HG03135 (cell line): ENCODE data around the gene MALRD1.

Source experiments
- ATAC-seq: cut with Tn5 transposase; IDR thresholded peaks from one replicate; pipeline ENCODE4 v1.9.1; 2021; ENCODE audit warnings: mild to moderate bottlenecking, moderate library complexity; ENCODE audit not compliant: unreplicated experiment

MALRD1 gene

DNA sequence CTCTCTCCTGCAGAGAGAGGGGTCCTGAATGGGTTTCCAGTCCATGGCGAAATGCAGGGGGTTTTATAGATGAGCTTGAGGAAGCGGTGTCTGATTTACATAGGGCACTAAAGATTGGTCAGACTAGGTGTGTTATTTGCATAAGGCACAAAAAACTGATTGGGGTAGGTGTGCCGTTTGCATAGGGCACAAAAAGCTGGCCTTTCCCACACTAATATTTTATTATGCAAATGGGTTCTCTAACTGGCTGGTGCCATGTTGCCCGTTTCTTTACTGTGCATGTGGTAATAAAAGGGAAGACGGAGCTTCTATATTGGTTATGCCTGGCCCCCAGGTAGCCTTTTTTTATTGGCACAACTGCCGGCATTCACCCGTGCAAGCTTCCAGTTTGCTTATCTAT, 50.2 kb downstream of the MALRD1 start:
- ATAC-seq, result no peak

DNA sequence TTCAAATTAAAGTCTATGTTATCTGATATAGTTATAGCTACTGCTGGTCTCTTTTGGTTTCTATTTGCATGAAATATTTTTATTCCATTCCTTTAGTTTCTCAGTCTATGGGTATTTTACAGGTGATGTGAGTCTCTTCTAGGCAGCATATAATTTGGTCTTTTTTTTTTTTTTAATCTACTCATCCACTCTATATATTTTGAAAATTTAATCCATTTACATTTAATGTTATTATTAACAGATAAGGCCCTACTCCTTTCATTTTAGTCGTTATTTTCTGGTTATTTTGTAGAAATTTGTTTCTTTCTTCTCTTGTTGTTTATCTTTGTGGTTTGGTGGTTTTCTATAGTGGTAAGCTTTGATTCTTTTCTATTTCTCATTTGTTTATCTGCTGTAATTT, 58.8 kb downstream of the MALRD1 start:
- ATAC-seq, result no peak

DNA sequence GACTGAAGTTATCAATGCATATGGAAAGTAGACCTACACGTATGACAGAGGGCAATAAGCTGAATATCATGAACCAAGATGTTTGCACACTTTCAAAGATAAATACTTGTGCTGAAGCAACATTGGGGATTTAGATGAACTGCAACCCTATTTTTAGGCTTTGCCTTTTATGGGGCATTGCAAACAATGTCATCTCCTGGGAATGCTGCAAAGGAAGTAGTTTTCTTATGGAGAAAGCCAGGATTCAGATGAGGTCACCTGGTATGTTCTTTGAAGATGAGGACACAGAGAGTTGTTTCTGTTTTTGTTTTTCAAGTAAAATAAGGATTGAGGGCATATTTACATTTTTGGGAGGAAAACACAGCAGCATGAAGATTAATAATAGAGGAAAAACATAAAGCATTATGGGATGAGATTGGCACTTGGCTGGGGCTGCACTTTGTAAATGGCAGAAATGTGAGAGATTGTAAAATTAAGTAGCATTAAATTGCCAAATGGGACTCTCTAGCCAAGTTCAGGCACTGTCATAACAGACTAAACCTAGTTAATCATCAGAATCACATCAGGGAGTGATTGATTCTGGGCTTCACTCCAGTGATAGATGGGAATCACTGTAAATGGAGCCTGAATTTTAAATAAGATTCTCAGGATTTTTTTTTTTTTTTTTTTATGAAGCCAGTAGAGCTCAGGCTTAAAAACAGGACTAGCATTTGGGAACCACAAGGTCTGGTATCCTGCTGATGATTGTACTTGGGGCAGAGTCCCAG, 63.1 kb downstream of the MALRD1 start:
- no peak for ATAC-seq

DNA sequence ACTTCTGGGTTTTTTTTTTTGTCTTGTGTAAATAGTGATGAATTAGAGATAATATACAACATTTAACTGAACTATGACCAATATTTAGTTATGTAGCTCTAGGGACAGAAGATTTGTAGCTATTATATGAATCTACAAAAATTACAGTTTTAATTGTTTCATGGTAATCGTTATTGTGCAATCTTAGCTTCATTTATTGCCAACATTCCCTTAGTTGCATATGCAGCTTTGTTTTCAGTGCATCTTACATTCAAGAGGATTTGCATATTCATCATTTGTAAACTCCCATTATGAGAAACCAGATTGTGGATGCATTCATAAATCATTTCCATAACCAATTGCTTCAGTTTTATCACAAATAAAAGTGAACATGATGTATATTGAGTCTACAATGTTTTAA, 68.8 kb downstream of the MALRD1 start:
- ATAC-seq, result no peak

DNA sequence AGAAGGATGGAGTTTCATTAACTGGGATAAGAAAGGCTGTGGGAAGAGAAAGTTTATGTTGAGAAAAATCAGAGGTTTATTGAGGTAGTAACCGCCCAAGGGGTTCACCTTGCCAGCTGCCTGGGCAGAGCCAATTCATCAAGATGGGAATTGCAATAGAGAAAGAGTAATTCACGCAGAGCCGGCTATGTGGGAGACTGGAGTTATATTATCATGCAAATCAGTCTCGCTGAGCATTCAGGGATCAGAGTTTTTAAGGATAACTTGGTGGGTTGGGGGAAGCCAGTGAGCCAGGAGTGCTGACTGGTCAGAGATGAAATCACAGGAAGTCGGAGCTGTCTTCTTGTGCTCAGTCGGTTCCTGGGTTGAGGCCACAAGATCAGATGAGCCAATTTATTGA, 70.6 kb downstream of the MALRD1 start:
- no peak for ATAC-seq

DNA sequence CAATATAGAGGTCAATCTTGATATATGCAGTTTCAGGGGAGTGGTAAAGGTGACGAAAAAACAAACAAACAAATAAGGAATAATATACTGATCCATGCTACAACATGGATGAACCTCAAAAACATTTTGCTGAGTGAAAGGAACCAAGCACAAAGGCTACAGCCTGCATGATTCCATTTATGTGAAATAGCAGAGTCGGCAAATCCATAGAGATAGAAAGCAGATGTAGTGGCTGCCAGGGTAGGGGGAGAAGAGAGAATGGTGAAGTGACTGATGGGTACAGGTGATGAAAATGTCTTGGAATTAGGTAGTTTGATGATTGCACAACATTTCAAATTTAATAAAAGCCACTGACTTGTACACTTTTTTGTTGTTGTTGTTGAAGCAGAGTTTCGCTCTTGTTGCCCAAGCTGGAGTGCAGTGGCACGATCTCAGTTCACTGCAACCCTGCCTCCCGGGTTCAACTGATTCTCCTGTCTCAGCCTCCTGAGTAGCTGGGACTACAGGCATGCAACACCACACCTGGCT, 71.8 kb downstream of the MALRD1 start:
- ATAC-seq, result no peak

DNA sequence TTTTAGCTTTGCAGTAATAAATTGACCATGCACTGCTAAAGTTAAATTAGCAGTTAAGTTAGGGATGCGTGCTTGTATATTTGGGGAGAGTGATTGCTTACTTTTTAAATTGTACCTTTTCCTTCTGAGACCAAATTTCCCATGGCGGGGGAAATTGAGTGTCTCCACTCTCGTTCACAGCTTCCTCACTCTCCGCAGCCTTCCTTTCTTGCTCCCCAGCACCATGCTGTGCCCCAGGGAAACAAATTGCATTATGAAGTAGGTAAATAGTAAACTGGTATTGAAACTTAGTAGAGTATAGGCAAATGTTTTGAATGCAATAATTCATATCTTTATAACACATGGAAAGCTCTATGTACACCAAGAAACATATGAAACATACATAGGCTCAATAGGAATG, 85.4 kb downstream of the MALRD1 start:
- no peak for ATAC-seq

DNA sequence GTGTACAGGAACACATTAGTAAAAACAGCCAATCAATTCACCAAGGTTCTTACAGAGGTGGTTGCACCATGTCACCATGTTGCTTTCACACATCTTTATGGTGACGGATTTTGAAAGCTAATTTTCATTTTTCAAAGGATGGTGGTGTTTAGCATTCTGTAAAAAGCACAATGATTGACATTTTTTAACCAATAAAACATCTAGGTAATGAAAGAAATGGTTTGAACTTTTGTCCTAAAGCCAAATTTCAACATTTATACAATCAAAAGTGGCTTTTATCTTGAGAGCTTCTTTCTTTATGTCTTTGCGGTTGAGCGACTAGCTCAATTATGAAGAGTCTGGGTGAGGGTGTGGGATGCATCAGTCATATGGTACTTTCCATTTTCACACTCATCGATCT, 94.4 kb downstream of the MALRD1 start:
- ATAC-seq, result no peak

DNA sequence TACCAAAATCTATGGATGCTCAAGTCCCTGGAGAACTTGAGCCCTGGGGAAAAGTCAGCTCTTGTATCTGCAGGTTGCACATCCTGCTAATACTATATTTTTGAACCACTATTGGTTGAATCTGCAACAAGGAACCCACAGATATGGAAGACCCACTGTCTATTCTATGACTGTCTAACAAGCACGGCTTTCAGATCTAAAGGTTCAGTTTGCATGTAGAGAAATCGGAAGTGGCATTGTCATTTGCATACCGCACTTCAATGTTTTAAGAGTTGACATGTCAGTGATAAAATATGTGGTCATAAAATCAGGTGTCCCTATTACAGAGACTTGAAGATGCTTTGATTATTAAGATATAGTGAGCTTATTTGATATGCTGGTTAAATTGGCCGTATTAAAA, 95.6 kb downstream of the MALRD1 start:
- ATAC-seq, result no peak

DNA sequence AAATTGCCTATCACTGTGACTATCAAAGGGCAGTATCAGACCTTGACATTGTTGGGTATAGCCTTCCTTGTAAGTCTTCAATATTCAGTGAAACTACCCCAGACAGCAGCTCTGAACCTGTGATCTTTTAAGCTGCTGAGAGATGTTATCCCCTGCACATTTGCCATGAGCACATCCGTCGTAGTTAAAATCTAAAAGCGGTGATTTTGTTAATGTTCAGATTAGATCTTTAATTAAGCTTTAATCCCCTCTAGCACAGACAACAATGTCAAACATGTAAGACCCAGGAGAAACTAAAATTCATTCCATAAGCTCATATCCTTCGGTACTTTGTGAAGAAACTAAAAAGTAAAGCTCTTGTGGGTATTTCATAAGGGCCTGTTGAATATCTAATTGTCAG, 105.8 kb downstream of the MALRD1 start:
- ATAC-seq, result no peak

DNA sequence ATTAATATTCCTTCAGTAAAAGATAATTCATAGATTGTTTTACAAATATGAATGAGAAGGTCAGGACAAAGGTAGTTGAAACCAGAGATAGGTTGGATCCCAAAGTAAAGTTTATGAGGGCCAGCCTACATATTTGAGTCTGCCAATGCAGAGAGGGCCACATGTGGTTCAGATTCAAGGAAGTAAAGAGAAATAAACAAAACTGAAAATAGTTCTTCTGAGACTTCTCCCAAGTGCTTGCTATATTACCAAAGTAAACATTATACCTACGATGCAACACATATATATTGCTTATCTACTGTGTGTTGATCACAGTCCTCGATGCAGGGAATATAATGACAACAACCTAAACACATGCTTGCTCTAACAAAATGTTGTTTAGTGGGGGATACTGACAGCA, 109.8 kb downstream of the MALRD1 start:
- ATAC-seq, result no peak

DNA sequence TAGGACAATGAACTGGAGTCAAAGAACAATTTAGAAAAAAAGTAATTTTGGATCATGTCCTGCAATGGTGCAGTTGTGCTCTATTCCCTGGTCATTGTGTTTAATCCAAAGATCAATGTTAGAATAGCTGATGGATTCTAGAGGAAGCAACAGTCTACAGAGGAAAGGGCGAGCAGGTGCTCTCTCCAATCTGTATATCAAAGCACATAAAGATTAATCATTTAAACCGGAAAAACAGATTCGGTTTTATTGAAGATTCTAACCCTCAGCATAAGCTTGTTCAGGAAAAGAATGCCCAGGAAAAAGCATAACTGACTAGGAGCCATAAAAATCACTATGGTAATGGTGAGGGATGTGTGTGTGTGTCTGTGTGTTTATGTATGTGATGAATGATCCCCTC, 110.3 kb downstream of the MALRD1 start:
- no peak for ATAC-seq

DNA sequence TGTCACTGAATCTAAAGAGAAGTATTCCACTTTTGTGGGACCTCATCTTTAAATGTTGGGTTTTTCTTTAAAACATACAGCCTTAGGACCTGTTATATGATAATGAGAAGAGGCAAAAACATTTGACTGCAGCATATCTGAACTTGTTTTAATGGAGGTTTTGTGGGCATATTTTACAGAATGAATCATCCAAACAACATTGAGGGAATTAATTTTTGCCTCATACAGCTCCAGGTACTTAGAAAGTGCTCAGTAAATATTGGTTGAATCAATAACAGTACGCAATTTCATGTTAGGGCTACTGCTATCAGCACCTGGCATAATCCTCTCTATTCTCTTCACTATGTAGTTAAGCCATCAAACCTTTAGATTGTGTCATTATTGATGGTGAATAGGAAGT, 115.9 kb downstream of the MALRD1 start:
- ATAC-seq, result no peak

DNA sequence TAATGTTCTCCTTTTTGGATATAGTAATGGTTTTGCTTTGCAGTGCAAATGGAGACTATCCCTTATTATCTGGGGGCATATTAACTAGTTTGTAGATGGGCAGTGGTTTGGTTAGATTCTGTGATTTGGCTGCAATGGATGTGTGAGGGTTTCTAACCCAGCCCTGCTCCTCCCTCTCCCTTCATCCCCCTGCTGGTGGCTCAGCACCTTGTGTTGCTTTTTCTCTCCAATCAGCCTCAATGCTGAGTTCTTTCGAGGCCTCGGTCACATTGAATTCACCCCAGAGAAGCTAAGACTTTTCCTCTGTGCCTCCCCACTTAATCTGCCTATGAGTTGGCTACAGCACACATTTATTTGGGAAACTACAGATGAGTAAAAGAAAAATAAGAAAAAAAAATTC, 120.0 kb downstream of the MALRD1 start:
- ATAC-seq, result no peak

DNA sequence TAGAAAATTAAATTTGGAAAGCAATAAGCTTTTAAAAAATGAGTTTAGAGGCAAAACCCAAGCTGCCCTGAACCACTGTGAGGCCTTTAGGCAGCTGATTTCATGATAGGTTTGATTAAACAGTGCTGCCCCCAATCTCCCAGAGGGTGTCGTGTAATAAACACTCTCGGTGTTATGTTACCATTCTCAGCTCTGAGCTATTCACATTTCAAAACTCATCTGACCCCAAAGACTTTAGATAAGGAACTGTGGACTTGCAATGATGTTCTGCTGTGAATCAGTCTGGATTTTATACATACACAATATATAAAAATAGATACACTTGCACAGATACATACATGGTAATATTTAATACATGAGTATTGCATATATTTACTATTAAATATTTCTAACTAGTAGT, 120.4 kb downstream of the MALRD1 start:
- ATAC-seq, result no peak

DNA sequence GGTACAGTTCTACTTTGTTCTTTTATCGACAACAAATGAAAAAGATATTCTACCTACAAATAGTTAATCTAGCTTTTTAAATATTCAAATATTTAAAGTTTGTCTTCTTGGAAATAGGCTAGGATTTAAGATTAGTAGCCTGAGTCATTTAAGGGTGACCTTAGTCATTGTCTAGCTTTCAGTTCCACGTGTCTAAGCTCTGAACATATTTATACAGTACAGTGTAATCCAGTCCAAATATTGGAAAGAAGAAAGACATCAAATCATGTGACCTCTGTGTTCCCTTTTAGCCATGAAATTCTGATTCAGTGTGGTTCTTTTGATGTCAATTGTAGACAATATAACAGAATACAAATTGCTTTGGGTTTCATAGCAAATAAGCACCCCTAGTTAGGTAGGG, 121.1 kb downstream of the MALRD1 start:
- ATAC-seq, result no peak

DNA sequence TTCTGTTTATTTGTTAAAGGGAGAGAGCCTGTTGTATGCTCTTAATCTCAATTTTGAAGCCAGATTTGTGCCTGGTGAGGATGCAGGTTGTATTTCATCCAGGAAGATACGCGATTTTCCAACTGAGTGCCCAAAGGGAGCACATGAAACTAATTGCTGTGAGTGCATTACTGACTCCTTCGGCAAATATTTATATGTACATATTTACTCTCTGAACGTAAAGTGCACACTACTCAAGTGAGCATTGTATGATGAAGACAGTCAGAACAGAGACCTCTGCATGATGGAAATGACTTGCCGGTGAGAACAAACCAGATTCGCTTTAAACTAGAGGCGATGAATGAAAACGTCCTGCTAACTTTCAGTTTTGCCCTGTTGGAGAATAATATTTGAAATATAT, 130.1 kb downstream of the MALRD1 start:
- ATAC-seq, result no peak

DNA sequence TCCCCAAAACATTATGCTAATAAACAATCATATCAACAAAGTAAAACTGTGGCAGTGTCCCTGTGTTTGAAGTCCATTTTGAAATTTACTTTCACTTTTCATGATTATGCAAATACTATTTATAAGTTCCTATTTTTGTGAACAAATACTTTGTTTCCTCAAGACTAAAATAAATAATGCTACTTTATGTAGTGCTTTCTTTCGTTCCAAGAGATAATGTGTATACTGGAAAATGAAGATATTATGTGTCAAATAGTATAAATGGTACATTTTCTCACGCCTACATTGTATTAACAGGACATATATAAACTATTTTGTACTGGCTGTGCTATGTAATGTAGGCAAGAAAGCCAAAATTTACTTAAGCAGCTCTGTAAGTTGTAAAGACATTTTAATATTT, 136.3 kb downstream of the MALRD1 start:
- ATAC-seq, result no peak

DNA sequence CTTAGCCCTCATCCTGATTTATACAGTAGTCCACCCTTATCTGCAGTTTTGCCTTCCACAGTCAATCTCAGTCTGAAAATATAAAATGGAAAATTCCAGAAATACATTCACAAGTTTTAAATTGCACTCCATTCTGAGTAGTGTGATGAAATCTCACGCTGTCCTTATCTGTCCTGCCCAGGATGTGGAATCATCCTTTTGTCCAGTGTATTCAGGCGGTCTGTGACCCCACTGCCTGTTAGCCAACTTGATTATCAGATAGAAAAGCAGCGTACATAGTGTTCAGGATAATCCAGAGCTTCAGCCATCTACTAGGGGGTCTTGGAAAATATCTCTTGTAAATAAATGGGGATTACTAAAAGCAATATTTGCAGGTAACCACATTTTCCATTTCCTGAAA, 146.3 kb downstream of the MALRD1 start:
- ATAC-seq, result no peak

DNA sequence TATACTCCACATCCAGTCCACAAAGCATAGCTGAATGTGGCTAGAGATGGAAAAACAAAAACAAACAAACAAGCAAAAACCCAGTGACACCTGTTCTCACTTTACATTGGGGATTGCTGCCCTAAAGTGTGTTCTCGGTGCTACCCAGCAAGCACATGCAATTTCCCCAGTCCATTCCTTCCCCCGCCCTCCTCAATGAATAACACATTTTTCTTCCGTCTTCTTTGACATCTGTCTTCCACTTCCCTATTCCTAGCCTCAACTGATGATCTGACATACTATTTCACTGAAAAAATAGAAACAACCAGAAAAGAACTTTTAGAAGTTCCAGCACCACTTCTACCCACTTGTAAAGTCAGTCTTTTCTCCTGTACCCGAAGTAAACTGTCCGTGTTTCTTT, 147.1 kb downstream of the MALRD1 start:
- no peak for ATAC-seq

DNA sequence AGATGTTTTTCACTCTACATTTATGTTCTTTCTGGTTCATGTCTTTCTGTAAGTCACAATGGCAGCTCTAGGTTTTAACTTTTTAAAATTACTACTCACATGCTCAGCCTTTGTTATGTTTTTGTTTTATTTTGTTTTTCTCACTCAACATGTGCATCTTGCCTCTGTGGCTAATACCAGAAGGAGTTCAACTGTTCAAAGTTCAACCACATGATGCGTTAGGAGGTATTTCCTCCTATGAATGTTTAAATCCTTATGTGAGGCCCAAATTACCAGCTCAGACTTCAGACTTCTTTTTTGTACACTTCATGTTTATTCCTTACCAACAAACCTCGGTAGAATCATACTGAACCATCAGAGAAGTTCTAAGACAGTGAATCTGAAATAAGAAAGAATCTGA, 151.6 kb downstream of the MALRD1 start:
- no peak for ATAC-seq

DNA sequence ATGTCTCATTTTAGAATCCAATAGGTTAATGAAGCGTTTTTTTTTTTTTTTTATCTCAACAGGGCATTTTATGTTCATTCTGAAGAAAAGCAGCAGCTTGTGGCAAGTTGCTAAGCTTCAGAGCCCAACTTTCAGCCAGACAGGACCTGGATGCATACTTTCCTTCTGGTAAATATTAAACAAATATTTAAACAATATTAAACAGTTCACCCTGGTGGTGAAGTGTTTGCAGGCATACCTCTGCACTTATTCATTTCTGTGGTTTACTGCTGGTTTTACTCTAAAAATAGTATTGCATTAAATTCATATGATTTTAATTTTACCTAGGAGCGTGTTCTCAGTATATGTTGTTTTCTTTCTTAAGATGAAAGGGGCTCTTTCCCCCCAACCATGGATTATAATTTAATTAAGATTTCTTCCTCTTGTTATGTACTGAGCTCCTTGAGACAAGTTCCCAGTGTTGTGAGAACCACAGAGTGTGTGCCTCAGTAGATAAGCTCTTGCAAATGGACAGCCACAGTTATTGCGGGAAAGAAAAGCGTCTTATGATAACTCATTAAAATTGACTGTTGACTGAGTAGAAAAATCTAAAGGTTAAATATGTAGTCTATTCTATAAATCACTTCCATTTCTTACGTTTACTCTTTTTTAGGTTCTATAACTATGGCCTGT, 155.8 kb downstream of the MALRD1 start:
- no peak for ATAC-seq

DNA sequence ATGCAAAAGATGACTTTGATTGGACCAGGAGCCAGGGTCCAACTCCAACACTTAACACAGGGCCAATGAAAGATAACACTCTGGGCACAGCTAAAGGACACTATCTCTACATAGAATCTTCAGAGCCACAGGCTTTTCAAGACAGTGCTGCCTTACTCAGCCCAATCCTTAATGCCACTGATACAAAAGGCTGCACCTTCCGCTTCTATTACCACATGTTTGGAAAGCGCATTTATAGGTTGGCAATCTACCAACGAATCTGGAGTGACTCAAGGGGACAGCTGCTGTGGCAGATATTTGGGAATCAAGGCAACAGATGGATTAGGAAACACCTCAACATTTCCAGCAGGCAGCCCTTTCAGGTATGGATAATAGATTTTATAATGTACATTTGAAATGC, 160.7 kb downstream of the MALRD1 start:
- ATAC-seq, result no peak
